Measurements from ENCODE around the gene PDCD10. TPM values are rescaled to one million over a fixed set of nuclear protein-coding genes. Genes with fewer than 3 reads are reported as not detected.

Gene PDCD10
- polyA plus RNA-seq, 1 donor (not counting 4 experiments of a cell fraction or from before 2014, with no cell fraction given), result 131 TPM

DNA sequence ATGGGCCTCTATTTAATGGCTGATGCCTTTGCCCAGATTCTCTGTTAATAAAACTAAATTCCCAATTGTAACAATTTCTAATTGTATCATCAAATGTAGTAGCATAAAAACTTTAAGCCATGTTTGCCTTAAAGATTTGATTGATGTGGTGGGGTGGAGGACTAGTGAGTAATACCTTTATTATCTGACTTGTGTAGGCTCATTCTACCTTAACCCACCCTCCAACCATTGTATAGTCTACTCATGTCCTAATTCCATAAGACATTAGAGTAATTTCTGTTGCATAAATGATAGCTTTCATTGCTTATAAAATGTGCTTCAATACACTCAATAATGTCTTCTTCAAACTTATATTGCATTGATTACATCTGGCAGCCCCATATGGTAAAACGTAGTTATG lies 26.6 kb upstream of the PDCD10 start:
- DNase-seq (ENCODE audit: low read depth, low spot score) (no peak), FAIRE-seq (no peak)
- Histone ChIP-seq H3K4me2 (ENCODE audit: control insufficient read depth, extremely low read depth, insufficient read depth, low read depth, low read length) (no peak overlapping the region), H3K27me3 (ENCODE audit: control insufficient read depth, extremely low read depth, insufficient read depth, low read length) (no peaks in the 10 kb centered on the region), H3K36me3 (ENCODE audit: control insufficient read depth in 2 of 2, extremely low read depth in 1 of 2, insufficient read depth in 2 of 2, low read length in 2 of 2) (no peaks in the 10 kb centered on the region), H3K9ac (ENCODE audit: control insufficient read depth, extremely low read depth, insufficient read depth, low read length) (no peak overlapping the region), H2AFZ (ENCODE audit: control insufficient read depth, low read length) (no peak overlapping the region), H4K20me1 (ENCODE audit: control insufficient read depth, extremely low read depth, insufficient read depth, low read length) (no peaks in the 10 kb centered on the region), H3K9me3 (ENCODE audit: control insufficient read depth, low read depth, low read length) (no peaks in the 10 kb centered on the region), H3K79me2 (ENCODE audit: control insufficient read depth, insufficient read depth, low read length) (no peaks in the 10 kb centered on the region), H3K9me1 (ENCODE audit: control insufficient read depth, extremely low read depth, insufficient read depth, low read length) (no peaks in the 10 kb centered on the region), H3K27ac (ENCODE audit: control insufficient read depth, insufficient read depth, low read length) (no peak overlapping the region), H3K4me1 (ENCODE audit: control insufficient read depth, extremely low read depth, insufficient read depth, low read length) (no peaks in the 10 kb centered on the region), H3K4me3 (ENCODE audit: control insufficient read depth in 2 of 3, extremely low read depth in 1 of 3, insufficient read depth in 2 of 3, low read depth in 1 of 3, low read length in 3 of 3) (no peak overlapping the region)
- TF ChIP-seq EZH2 (IDR thresholded peaks at IDR 0.05; ENCODE audit: low read length), result no peak
- TF ChIP-seq, protein P1, sequence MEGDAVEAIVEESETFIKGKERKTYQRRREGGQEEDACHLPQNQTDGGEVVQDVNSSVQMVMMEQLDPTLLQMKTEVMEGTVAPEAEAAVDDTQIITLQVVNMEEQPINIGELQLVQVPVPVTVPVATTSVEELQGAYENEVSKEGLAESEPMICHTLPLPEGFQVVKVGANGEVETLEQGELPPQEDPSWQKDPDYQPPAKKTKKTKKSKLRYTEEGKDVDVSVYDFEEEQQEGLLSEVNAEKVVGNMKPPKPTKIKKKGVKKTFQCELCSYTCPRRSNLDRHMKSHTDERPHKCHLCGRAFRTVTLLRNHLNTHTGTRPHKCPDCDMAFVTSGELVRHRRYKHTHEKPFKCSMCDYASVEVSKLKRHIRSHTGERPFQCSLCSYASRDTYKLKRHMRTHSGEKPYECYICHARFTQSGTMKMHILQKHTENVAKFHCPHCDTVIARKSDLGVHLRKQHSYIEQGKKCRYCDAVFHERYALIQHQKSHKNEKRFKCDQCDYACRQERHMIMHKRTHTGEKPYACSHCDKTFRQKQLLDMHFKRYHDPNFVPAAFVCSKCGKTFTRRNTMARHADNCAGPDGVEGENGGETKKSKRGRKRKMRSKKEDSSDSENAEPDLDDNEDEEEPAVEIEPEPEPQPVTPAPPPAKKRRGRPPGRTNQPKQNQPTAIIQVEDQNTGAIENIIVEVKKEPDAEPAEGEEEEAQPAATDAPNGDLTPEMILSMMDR (optimal IDR thresholded peaks at IDR 0.05 in 1 of 3, IDR thresholded peaks at IDR 0.05 in 1 of 3, conservative IDR thresholded peaks at IDR 0.05 in 1 of 3; ENCODE audit: extremely low read depth in 1 of 3, insufficient read depth in 2 of 3, low read length in 3 of 3), result no peak
- dilution Hi-C loops (cut with MboI; ENCODE audit: extremely low pct_ligation_motif_present, low sequenced_read_pairs), result no loop called here

DNA sequence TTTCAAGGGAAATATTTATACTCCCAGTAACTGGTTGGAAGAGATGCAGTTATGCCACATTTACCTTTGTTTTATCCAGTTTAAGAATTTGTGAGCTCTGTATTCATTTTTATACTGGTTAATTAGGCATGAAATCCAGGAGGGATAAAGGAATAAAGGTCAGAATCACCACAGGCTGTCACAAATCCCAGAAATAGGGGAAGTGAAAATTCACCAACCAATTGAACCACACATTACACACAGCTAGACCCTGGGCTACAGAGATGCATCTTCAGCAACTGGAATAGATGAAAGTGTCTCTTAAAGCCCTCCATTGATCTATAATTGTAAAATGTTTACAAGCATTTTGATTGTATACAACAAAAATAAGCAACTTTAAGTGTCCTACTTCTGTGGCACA lies 19.4 kb upstream of the PDCD10 start:
- Histone ChIP-seq H3K4me1 (ENCODE audit: control insufficient read depth, extremely low read depth, insufficient read depth, low read length) (no peaks in the 10 kb centered on the region), H2AFZ (ENCODE audit: control insufficient read depth, low read length) (no peak overlapping the region), H3K9me1 (ENCODE audit: control insufficient read depth, extremely low read depth, insufficient read depth, low read length) (no peaks in the 10 kb centered on the region), H3K4me3 (ENCODE audit: control insufficient read depth in 2 of 3, extremely low read depth in 1 of 3, insufficient read depth in 2 of 3, low read depth in 1 of 3, low read length in 3 of 3) (no peak overlapping the region), H3K9ac (ENCODE audit: control insufficient read depth, extremely low read depth, insufficient read depth, low read length) (no peak overlapping the region), H3K27ac (ENCODE audit: control insufficient read depth, insufficient read depth, low read length) (no peak overlapping the region), H3K27me3 (ENCODE audit: control insufficient read depth, extremely low read depth, insufficient read depth, low read length) (no peaks in the 10 kb centered on the region), H3K79me2 (ENCODE audit: control insufficient read depth, insufficient read depth, low read length) (no peaks in the 10 kb centered on the region), H4K20me1 (ENCODE audit: control insufficient read depth, extremely low read depth, insufficient read depth, low read length) (no peaks in the 10 kb centered on the region), H3K9me3 (ENCODE audit: control insufficient read depth, low read depth, low read length) (no peaks in the 10 kb centered on the region), H3K4me2 (ENCODE audit: control insufficient read depth, extremely low read depth, insufficient read depth, low read depth, low read length) (no peak overlapping the region), H3K36me3 (ENCODE audit: control insufficient read depth in 2 of 2, extremely low read depth in 1 of 2, insufficient read depth in 2 of 2, low read length in 2 of 2) (no peaks in the 10 kb centered on the region)
- DNase-seq (ENCODE audit: low read depth, low spot score) (no peak), FAIRE-seq (no peak)
- TF ChIP-seq, protein P1 (optimal IDR thresholded peaks at IDR 0.05 in 1 of 3, IDR thresholded peaks at IDR 0.05 in 1 of 3, conservative IDR thresholded peaks at IDR 0.05 in 1 of 3; ENCODE audit: extremely low read depth in 1 of 3, insufficient read depth in 2 of 3, low read length in 3 of 3), result no peak
- dilution Hi-C loops (cut with MboI; ENCODE audit: extremely low pct_ligation_motif_present, low sequenced_read_pairs), result no loop called here

All from keratinocyte (primary cell).